ENCODE measurements around the gene CSTF1. TPM values are rescaled to one million over a fixed set of nuclear protein-coding genes. Genes with fewer than 3 reads are reported as not detected.

CSTF1 gene
- total RNA-seq (2014; rRNA removed; shearing (Covaris generic)) = 92.9 and 123 TPM in 2 replicates

DNA sequence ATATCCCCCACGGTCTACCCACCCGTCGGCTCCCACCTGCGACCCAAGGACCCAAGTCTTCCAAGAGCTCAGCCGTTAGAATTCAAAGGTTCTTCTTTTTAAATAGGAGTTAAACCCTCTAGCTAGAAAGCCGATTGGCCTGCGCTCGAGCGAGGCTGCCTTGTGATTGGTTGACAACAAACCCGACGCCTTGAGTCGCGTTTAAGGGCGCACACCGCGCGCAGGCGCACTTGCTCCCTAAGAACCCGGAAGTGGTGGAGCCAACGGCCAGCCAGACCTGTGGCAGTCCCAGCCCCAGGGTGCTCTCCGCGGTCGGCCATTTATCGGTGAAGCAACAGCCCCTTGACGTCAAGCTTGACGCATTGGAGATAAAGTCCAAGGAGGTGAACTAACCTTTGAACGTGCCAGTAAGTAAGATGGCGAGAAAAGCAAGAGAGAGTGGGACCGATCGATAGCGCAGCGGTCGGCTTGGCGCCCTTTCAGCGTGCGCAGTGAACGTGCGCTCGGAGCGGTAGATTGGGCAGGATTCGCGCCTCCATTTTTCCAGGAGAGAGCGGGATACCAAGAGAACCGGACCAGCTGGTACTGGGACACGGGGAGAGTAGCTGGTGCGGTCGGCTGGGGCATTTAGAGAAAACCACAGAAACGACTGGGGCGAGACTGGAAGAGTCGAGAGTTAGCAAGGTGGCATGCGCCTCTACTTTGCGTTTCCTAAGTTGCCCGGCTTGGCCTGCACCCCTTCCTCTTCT, at the start of gene CSTF1, which contains the start of gene AURKA:
CSTF1 (plus strand) TSS at position 514 of the 749 bp plus-strand sequence. CDS start 2,908 bp downstream, outside the sequence.
AURKA (minus strand) TSS at position 84 of the 749 bp plus-strand sequence. CDS start 4,018 bp downstream, outside the sequence.
- peak; percentile 100 for DNase-seq (ENCODE audit: low read depth)

DNA sequence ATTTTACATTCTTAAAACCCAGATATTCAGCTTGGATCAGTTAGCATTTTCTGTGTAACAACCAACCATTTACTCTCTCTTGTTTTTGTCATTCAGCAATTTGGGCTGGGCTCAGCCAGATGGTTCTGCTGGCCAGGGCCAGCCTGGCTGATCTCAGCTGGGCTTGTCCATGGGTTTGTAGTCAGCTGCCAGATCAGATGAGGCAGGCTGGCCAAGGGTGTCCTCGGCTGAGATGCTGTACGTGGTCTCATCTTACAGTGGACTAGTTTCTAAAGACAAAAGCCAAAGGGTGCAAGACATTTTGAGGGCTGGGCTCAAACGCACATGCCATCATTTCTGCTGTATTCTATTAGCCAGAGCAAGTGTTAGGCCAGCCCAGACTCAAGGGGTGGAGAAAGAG, 49.7 kb upstream of the CSTF1 start:
- DNase-seq (ENCODE audit: low read depth) = no peak

DNA sequence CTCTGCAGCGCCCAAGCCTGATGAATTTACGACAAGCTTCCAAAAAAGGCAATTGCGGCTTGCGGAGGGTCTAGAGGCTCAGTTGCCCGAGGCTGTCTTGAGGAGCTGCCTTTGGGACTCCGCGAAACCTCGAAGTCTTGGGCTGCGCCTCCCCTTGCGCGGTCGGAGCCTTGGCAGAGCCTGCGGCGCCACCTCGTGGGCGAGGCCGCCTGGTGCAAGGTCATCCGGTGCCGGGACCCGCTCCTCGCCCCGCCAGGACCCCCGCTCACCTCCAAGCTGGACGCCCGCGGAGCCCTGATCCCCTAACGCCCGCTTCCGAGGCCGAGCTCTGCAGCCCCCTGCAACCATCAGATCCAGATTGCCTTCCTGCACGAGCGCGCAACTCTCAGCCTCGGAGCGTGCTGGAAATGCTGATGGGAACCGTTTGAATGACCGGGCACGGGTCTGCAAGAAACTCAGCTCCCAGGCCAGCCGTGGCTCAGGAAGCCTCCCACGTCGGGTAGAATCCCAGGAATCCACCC, 48.5 kb upstream of the CSTF1 start:
- peak; percentile 56 for DNase-seq (ENCODE audit: low read depth)

DNA sequence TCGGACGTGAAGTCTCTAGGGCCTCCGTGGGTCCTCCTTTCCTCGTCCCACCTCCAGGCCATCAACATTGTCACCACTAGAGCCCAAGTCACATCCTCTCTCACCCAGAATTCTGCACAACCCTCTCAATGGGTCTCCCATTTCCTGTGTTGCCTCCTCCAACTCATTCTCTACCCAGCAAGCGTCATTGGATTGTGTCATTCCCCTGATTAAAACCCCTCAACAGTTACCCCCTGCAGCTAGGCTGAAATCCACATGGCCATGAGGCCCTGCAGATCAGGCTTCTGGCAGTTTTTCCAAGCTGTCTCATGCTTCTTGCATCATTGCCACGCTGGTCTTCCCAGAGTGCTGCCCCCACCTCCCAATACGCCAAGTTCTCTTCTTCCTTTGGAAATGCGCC, 46.5 kb upstream of the CSTF1 start:
- DNase-seq (ENCODE audit: low read depth) = no peak

DNA sequence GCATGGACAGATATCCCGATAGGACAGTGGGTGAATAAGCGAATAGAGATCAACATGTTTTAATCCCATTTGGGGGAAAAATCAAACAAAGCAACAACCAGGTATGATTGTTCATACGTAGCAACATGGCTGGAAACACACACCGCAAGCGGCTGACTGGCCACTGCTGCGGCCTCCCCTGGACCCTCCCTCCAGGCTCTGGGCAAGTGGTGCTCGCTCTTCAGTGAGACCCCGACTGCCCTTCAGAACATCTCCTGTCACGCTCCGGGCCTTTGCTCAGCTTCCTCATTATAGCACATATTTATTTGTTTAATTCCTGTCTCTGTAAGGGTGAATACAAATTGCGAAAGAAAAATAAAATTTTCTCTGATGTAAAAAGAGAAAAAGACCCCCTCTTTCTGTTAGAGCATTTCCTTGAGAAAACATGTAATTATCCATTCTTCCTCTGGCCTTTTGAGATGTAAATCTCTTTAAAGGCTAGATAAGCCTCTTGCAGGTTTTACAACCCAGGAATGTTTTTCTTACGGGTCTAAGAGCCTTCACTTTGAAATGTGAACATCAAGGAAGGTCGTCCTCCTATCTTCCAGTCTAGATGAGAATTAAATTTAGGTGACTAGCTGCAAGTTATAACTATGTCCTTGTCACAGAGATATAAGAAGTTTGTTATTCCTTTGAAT, 44.7 kb upstream of the CSTF1 start:
- DNase-seq (ENCODE audit: low read depth) = no peak

DNA sequence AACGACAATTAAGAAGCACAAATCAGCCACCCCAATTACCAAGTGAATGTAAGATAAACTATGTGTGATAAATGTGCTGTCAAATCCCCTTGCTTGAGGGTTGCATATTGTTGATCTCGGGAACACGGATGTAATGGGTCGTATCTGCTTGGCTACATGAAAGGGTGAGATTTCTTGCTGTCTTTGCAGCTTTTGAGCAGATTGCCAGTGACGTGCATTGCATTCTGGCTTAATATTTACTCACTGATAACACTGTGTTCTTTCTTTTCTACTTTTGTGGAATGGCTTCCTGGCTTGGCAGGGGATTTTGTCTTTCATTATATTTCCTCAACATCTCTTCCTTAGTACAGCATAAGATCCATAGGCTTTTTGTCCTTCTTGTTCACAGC, 44.1 kb upstream of the CSTF1 start:
- DNase-seq (ENCODE audit: low read depth) = no peak

DNA sequence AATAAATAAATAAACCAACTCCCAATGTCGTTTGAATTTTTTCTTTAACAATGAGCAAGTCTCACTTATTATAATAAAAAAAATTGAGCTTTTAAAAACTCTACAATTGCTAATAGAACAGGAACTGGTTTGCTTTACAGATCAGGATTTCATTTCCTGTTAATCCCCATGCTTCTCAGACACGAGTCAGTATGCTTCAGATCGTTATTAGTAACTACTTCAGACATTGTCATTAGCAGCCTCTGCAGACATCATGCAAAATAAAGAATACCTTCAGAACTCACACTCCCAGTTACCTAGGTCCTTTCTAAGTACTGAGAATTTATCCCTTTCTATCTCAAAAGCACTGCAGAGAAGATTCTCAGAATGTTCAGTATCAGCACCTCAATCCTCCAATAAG, 43.7 kb upstream of the CSTF1 start:
- DNase-seq (ENCODE audit: low read depth) = no peak

DNA sequence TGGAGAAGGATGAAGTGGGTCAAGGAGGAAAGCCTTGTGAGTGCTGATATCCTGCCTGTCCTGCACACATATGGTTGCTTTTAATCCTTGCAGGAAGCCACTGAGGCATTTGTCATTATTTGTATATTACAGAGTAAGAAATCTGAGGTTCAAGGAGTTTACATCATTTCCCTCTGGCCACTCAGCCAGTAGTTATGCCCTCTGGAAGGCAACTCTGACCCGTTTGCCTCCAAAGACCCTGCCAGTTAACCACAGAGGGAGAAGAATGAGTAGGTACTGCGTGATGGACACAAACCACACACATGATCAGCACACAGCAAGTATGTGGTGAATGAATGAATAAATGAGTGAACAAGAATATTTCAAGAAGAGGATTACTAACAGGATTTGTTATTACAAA, 41.6 kb upstream of the CSTF1 start:
- DNase-seq (ENCODE audit: low read depth) = peak; percentile 49

DNA sequence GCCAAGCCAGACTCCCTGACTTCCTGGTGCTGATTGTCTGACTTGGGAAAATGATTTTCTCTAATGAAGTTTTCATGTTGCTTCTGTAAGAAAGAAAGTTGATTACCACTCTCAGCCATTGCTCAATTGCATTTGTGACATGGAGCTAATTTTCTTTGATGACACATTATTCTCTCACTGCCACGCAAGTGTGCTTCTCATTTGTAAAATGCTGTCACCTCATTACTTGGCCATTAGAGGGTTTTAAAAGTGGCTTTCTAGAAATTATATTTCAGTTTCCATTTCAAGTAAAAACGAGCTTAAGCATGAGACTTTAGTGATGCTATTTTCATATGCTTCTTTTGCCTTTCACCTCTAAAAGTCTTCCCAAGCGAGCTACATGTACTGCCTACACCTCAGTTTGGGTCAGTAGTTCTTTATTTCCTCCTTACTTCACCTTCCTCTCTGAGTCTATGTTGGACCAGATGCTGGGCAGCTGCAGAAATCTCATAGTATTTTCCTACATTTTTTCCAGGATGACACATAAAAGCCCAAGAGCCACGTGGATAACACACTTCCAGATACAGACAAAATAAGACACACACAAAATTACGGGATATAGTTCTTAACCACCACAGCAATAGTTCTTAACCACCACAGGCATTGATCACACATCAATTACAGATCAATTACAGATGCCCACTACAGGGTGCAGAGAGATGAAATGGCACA, 39.9 kb upstream of the CSTF1 start:
- peak; percentile 29 for DNase-seq (ENCODE audit: low read depth)

DNA sequence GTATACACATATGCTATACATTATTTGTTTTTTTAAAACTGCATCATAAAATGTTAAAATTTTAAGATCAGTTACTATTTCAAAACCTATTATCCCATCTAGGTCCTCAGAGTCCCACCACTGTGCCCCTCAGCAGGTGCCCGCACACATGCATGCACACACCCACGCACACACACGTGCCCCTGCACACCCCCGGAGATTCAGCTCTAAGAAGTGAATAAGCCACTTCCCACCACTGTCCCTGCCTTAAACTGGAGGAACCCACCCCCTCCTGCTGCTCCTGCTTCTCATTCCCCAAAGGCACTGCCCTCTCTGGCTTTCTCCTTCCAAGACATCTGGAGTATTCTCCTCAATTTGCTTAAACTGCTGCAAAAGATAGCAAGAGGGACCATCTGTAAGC, 39.1 kb upstream of the CSTF1 start:
- DNase-seq (ENCODE audit: low read depth) = no peak

DNA sequence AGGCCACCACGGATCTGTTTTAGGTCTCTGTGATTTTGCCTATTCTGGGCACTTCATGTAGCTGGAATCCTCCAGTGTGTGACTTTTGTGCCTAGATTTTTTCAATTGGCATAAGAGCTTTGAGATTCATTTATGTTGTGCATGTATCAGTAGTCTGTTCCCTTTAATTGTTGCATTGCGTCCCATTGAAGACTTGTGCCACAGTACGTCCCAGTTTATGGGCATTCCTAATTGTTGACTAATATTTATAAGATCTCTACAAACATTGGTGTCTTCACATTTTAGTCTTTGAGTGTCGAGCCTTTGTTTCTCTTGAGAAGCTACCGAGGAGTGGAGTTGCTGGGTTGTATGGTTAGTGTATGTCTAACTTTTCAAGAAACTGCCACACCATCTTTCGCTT, 34.4 kb upstream of the CSTF1 start:
- DNase-seq (ENCODE audit: low read depth) = peak; percentile 38

DNA sequence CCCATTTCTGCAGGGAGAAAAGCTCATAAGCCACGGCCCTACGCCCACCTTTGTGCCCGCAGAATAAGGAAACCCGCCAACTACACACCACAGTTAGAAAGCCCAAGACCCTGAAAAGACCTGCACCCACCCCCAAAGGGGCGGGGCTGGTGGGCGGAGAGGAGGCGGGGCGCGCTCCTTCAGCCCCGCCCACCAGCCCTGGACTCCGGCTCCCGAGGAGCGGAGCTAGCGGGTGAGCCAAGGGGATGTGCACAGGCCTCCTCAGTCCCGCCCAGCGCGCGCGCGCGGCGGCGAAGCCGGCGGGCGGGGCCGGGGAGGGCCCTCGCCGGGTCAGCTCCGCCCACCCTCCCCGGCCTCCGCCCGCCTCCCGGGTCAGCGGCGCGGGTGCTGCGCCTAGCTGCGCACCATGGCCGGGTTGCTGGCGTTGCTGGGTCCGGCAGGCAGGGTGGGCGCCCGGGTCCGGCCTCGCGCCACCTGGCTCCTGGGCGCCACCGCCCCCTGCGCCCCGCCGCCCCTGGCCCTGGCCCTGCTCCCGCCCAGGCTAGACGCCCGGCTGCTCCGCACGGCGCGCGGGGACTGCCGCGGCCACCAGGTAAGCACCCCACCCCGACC, 33.7 kb upstream of the CSTF1 start, which contains the start of gene FAM210B:
FAM210B (plus strand) TSS at position 375 of the 612 bp plus-strand sequence; CDS start at position 407, 32 bp downstream.
- peak; percentile 93 for DNase-seq (ENCODE audit: low read depth)

DNA sequence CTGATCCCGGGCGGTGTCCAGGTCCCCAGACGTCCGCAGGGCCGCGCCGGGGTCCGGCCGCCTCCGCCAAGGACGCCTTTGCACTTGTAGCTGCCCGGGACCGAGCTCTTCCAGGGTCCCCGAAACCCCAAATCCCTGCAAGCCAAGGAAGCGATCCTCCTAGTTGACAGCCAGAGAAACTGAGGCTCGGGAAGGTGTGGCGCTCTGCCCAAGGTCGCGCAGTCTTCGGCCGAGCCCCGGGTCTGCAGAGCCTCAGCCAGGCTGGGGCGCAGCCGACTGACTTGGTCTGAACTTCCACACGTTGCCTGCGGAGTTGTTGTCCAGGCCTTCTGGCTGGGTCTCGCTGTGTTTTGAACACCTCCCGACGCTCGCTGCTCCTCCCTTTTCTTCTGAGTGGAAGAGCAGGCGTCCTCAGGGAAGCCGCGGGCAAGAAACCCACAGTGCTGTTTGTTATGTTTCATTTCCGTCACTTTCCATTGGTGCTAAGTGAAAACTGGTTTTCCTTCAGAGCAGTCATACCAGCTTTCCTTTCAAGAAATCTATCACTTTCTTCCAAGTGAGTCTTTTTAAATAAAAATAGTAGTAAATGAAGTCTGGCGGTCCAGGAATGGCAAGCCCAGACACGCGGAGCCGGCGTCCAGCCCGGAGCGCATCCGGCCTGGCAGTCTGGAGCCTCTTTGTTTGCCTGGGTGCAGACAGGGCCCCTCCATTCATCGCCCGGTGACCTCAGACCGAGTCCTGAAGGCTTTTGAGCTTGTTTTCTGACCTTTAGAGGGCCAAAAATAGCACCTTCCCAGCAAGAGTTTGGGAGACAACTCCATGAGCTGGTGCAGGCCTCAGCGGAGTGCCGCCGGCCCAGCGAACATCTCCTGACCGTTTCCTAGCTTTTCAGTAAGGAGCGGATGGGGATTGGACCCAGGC, 33.0 kb upstream of the CSTF1 start:
- DNase-seq (ENCODE audit: low read depth) = peak; percentile 80

DNA sequence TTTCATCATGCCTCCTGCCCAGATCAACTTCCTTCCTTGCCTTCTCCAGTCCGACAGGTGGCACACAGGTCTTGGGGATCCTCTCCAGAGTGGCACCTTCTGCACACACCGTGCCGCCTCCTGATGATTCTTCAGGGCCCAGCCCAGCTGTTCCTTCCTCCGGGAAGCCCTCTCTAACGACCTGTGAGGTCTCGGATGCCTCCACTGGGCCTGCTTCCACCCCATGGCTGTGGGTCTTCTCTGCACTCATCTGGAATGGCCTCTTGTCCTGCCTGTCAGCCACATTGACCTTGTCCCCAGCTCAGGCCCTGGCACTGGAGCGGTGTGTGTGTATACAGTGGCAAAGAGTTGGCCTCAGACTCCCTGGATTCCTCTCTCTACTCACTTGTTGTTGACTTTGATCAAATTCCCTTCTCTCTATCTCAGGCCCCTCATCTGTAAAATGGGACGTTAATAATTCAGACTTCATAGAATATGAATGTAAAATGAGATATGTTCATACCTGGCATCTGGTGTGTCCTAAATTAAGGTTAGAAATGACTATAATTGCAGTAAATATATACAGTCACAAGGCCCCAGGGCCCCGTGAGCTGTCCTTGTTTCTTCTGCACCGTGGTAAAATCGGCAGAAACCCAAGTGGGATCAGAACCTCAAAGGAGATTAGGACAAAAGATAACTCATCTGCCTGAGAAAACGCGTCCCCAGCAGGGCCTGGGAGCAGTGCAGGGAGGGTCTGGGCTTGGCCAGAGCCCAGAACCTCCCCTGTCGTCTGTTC, 32.1 kb upstream of the CSTF1 start:
- no peak for DNase-seq (ENCODE audit: low read depth)

DNA sequence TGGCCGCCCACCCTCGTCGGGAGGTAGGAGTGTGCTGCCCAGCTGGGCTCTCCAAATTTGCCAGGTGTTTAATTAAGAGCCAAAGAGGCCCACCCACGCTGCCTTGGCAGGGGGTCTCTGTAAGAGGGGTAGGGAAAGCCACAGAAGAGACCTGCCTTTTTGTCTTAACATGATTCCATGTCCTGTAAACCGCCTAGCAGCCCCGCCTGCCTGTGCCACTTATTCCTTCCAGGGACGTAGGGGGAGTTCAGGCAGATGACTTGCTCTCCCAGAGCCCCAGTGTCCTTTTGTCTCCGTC, 31.6 kb upstream of the CSTF1 start:
- no peak for DNase-seq (ENCODE audit: low read depth)

DNA sequence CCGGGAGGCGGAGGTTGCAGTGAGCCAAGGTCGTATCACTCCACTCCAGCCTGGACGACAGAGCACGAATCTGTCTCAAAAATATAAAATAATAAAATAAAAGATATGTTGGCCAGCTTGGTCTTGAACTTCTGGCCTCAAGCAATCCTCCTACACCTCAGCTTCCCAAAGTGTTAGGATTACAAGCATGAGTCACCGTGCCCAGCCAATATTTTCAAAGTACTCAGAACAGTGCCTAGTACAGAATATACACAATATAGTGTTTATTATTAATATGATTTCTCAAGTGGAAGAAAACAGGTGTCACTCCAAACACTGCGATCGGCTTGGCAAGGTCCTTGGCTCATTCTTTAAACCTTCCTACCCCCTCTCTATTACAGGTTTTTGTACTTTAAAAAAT, 30.5 kb upstream of the CSTF1 start:
- DNase-seq (ENCODE audit: low read depth) = no peak

DNA sequence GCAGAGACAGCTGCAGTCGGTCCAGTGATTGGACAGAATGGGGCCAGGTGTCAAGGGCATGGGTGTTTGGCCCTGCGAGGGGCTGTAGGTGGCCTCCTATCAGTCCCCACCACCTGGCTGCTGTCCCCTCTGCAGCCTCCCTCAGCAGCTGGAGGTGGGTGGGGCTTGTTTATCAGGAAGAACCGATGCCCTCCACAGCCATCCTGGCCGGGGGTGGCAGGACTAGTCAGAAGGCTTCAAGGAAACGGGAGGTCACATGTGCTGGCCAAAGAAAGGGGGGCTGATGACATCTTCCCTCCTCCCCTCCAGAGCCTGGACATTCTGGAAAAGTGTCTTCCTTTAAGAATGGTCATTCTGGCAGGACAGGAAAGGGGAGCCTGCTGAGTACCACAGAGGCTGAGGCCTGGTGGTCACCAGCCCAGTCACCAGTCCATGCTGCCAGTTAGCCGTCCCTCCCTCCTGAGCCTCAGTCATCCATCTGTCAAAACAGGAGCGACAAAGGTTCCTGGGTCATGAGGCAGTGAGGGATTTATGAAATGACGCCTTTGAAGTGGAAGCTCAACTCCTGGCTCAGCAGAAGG, 29.5 kb upstream of the CSTF1 start:
- DNase-seq (ENCODE audit: low read depth) = no peak

DNA sequence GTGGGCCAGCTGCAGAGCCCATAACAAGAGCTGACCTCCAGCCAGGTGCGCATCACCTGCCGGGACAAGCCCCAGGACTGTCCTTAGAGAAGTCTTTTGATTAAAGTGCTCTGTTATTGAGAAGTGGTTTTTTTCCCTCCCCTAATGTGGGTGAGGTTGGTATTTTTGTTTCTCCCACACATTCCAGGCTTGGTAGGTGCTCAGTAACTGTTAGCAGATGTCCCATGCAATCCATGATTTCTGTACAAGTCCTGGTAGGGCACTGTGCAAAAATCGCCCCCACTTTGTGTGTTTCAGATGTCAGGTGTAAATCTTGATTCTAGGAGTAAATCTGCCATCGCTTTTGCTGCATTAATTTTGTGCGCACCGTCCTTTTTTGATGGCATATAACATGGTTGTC, 29.0 kb upstream of the CSTF1 start:
- no peak for DNase-seq (ENCODE audit: low read depth)

DNA sequence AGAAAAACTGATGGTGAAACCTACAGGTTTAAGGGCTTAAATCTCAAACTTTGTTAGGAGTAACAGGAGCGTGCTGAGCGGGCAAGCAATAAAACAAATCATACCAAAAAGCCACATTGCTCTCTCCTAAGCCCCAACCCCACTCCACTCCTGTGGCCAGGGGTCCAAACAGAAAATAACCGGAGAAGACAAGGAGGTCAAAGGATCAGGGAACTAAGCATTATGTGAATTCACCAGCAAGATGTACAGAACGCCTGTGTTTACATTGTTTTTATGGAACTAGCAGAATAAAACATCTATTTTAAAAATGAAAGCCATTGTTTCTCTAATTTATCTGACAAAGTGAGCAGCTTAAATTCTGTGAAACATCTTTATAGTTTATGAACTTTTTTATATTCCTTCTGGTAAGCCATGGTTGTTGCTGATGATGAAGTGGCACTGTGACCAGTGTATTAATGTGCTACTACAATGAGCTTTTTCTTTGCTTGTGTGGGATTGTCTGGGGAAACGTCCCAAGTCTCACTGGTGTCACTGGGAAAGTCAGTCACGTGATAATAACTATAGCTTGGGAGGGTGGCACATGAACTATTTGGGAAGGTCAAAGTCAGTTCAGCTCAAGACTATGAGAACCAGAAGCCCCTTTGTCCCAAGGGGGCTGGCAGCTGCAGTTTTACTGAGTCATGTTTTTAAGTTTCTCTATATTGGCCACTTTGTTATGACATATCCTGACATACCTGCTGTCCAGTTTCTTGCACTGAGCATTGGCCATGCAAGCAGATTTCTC, 23.9 kb upstream of the CSTF1 start:
- no peak for DNase-seq (ENCODE audit: low read depth)
